ENCODE measurements around the gene AKIP1. TPM values are rescaled to one million over a fixed set of nuclear protein-coding genes. Genes with fewer than 3 reads are reported as not detected.
"Not testable (repeated sequence)": the region's sequence is repeated elsewhere in the genome, so short reads cannot be mapped to it uniquely, and the experiment has no call there.

Gene AKIP1
- polyA plus RNA-seq, 1 donor from 2014 or later = 81.5 TPM

GRCh38 chr11:8873741-8874405, 37.1 kb upstream of the AKIP1 start:
- no peak overlapping the region for H3K27ac ChIP-seq (ENCODE audit: low read length)

GRCh38 chr11:8878771-8879170, 32.2 kb upstream of the AKIP1 start:
- Histone ChIP-seq H3K79me2 (replicated peaks; ENCODE audit: insufficient read depth, low read length) (no peaks in the 10 kb centered on the region), H3K9me3 (ENCODE audit: low read length) (no peaks in the 10 kb centered on the region), H4K20me1 (ENCODE audit: insufficient read depth) (no peaks in the 10 kb centered on the region), H3K9ac (ENCODE audit: low read length) (no peak overlapping the region), H3K36me3 (ENCODE audit: insufficient read depth, low read length) (no peaks in the 10 kb centered on the region), H3K27me3 (ENCODE audit: insufficient read depth, low read depth, low read length) (no peaks in the 10 kb centered on the region), H3K27ac (ENCODE audit: low read length) (no peak overlapping the region), H3K4me3 (ENCODE audit: low read length) (no peak overlapping the region), H2AFZ (ENCODE audit: low read depth, low read length) (no peak overlapping the region), H3K9me2 (ENCODE audit: insufficient read depth, low read length) (no peaks in the 10 kb centered on the region), H3F3A (ENCODE audit: insufficient read depth, low read length, poor library complexity, severe bottlenecking) (no peaks in the 10 kb centered on the region), H3K4me2 (ENCODE audit: low read length) (no peak overlapping the region)
- TF ChIP-seq EP300 (conservative IDR thresholded peaks at IDR 0.05; ENCODE audit: poor library complexity, severe bottlenecking) = no peak
- no peak for TF ChIP-seq POLR2AphosphoS5 (IDR thresholded peaks at IDR 0.05)
- TF ChIP-seq REST (IDR thresholded peaks at IDR 0.05; ENCODE audit: borderline replicate concordance) = no peak
- no peak for TF ChIP-seq EZH2 (IDR thresholded peaks at IDR 0.05; ENCODE audit: borderline replicate concordance, insufficient read depth, low read length, poor library complexity, severe bottlenecking)

More at GRCh38 chr11:8873741-8874405, 37.1 kb upstream of the AKIP1 start:
- Histone ChIP-seq H3F3A (ENCODE audit: insufficient read depth, low read length, poor library complexity, severe bottlenecking) (no peaks in the 10 kb centered on the region), H3K9me3 (ENCODE audit: low read length) (no peaks in the 10 kb centered on the region), H3K9me2 (ENCODE audit: insufficient read depth, low read length) (no peaks in the 10 kb centered on the region), H3K27me3 (ENCODE audit: insufficient read depth, low read depth, low read length) (no peaks in the 10 kb centered on the region), H2AFZ (ENCODE audit: low read depth, low read length) (no peak overlapping the region), H4K20me1 (ENCODE audit: insufficient read depth) (no peaks in the 10 kb centered on the region), H3K9ac (ENCODE audit: low read length) (no peak overlapping the region), H3K4me3 (ENCODE audit: low read length) (no peak overlapping the region), H3K79me2 (replicated peaks; ENCODE audit: insufficient read depth, low read length) (no peaks in the 10 kb centered on the region), H3K4me2 (ENCODE audit: low read length) (no peak overlapping the region), H3K36me3 (ENCODE audit: insufficient read depth, low read length) (no peaks in the 10 kb centered on the region)
- TF ChIP-seq TAF1 (IDR thresholded peaks at IDR 0.05; ENCODE audit: low read depth) (no peak), RAD21 (conservative IDR thresholded peaks at IDR 0.05) (no peak), EZH2 (IDR thresholded peaks at IDR 0.05; ENCODE audit: borderline replicate concordance, insufficient read depth, low read length, poor library complexity, severe bottlenecking) (no peak), CTCF (IDR thresholded peaks at IDR 0.05; ENCODE audit: poor library complexity, severe bottlenecking) (no peak), SMC3 (conservative IDR thresholded peaks at IDR 0.05; ENCODE audit: poor library complexity) (no peak), EP300 (conservative IDR thresholded peaks at IDR 0.05; ENCODE audit: poor library complexity, severe bottlenecking) (no peak), POLR2AphosphoS5 (IDR thresholded peaks at IDR 0.05) (no peak), REST (IDR thresholded peaks at IDR 0.05; ENCODE audit: borderline replicate concordance) (no peak), MXI1 (conservative IDR thresholded peaks at IDR 0.05; ENCODE audit: poor library complexity, severe bottlenecking) (no peak)

- H3K4me2 ChIP-seq (ENCODE audit: low read length); H3K9ac ChIP-seq (ENCODE audit: low read length); H3K36me3 ChIP-seq (ENCODE audit: insufficient read depth, low read length); H3K27ac ChIP-seq (ENCODE audit: low read length); H2AFZ ChIP-seq (ENCODE audit: low read depth, low read length); H3K9me3 ChIP-seq (ENCODE audit: low read length); H3K79me2 ChIP-seq (replicated peaks; ENCODE audit: insufficient read depth, low read length); H3K27me3 ChIP-seq (ENCODE audit: insufficient read depth, low read depth, low read length); H4K20me1 ChIP-seq (ENCODE audit: insufficient read depth); H3F3A ChIP-seq (ENCODE audit: insufficient read depth, low read length, poor library complexity, severe bottlenecking); H3K4me3 ChIP-seq (ENCODE audit: low read length); H3K9me2 ChIP-seq (ENCODE audit: insufficient read depth, low read length): not testable (repeated sequence)
Observed at GRCh38 chr11:8881585-8881984, 29.4 kb upstream of the AKIP1 start.

All from neural cell (in vitro differentiated cells).